Kidney (tissue), 14 donors: ENCODE data around the gene GTF3C4. TPM values are rescaled to one million over a fixed set of nuclear protein-coding genes. Genes with fewer than 3 reads are reported as not detected.

Source experiments
- DNase-seq, 5 donors: peaks; one replicate each; pipeline ENCODE4 v3.0.0-alpha.2; 2013 to 2020
- FAIRE-seq: peaks from 2 replicates; lab custom pipeline; 2012; peaks lifted over from hg19 to GRCh38; lab: Jason Lieb, UNC
- H3K27ac ChIP-seq, 2 donors: one replicate each; pipeline ENCODE4 v1.7.0; 2013; ENCODE audit warnings: low read depth in 2 of 2, low read length in 2 of 2, inconsistent platforms in 1 of 2
- H3K27me3 ChIP-seq: one replicate; pipeline ENCODE4 v1.7.1; 2013; ENCODE audit warnings: low read length, inconsistent platforms; ENCODE audit not compliant: control insufficient read depth, insufficient read depth
- H3K36me3 ChIP-seq, 3 donors: one replicate each; pipeline versions ENCODE4 v1.7.0 to v1.7.1; 2013; ENCODE audit warnings: low read length in 3 of 3, control low read depth in 1 of 3, inconsistent platforms in 1 of 3; ENCODE audit not compliant: insufficient read depth in 3 of 3, control insufficient read depth in 2 of 3
- H3K4me1 ChIP-seq, 3 donors: one replicate each; pipeline versions ENCODE4 v1.7.0 to v1.7.1; 2013; ENCODE audit warnings: low read length in 3 of 3, inconsistent platforms in 1 of 3, low read depth in 1 of 3; ENCODE audit not compliant: control insufficient read depth in 2 of 3, insufficient read depth in 2 of 3
- H3K4me3 ChIP-seq, 3 donors: one replicate each; pipeline versions ENCODE4 v1.7.0 to v1.8.1; 2013; ENCODE audit warnings: low read length in 3 of 3, control low read depth in 1 of 3, inconsistent platforms in 1 of 3
- H3K9ac ChIP-seq, 3 donors: one replicate each; pipeline versions ENCODE4 v1.7.0 to v1.7.1; 2013; ENCODE audit warnings: low read length in 3 of 3, control low read depth in 1 of 3, inconsistent platforms in 1 of 3
- H3K9me3 ChIP-seq, 3 donors: one replicate each; pipeline versions ENCODE4 v1.7.0 to v1.7.1; 2013; ENCODE audit warnings: low read length in 3 of 3, control low read depth in 1 of 3, inconsistent platforms in 1 of 3; ENCODE audit not compliant: control insufficient read depth in 2 of 3, insufficient read depth in 1 of 3
- CTCF ChIP-seq: IDR thresholded peaks from 3 replicates; pipeline ENCODE4 v1.5.1; 2012; ENCODE audit warnings: mild to moderate bottlenecking, moderate library complexity, borderline replicate concordance; ENCODE audit not compliant: insufficient read depth; ENCODE audit errors: extremely low read depth
- intact Hi-C: fragments of 100-400 bp; cut with DNase I; formaldehyde crosslinking; loops from one replicate; pipeline ENCODE4 v1.11.1; 2022
- polyA plus RNA-seq: library from polyadenylated mRNA; stranded (reverse); fragments of 350-450 nt; fragmentation: Illumina TruSeq; extraction: RNeasy Lipid Tissue Mini Kit (QIAGEN cat#74804); gene quantifications from one replicate; pipeline ENCODE4 v1.2.3, GENCODE V29; 2014; ENCODE audit warnings: low read depth, low replicate concordance; ENCODE audit not compliant: insufficient read depth
- total RNA-seq: library from RNA; stranded (reverse); fragmentation: NEBNext Ultra II Directional; extraction: Animal tissue kit (Norgen Biotek cat#: 25700); gene quantifications from one replicate; pipeline ENCODE4 v1.2.1, GENCODE V29; 2021
- donor health status: control.
- donor health status: control.
- donor health status: control.
- donor health status: control.
- donor health status: control.
- donor health status: DM: yes; HTN: yes; CAD: no.
- donor health status: Normal renal cell carcinoma (clear cell type).

The GTF3C4 gene
- total and polyA plus RNA-seq, 2 donors from 2014 or later, result 3.7 to 21.0 TPM

GRCh38 chr9:132651259-132651658 is 19.0 kb upstream of the GTF3C4 start:
- TF ChIP-seq CTCF, result no peak
- FAIRE-seq, result no peak
- Histone ChIP-seq H3K36me3 (peaks cover 10 to 52% (median 23%) of the 10 kb centered on the region in 3 donors), H3K4me3 (no peak overlapping the region), H3K27me3 (no peaks in the 10 kb centered on the region), H3K9me3 (no peaks in the 10 kb centered on the region), H3K9ac (no peak overlapping the region), H3K27ac (no peak overlapping the region), H3K4me1 (no peaks in the 10 kb centered on the region)
- intact Hi-C loops, result no loop called here
- peak in 2 of 5 donors; percentile 19 to 29 for DNase-seq

GRCh38 chr9:132656299-132656698 is 14.0 kb upstream of the GTF3C4 start:
- FAIRE-seq, result no peak
- H3K4me3 ChIP-seq, result no peak overlapping the region
- no peaks in the 10 kb centered on the region for H3K4me1 ChIP-seq
- H3K36me3 ChIP-seq, result peaks cover 3 to 35% (median 22%) of the 10 kb centered on the region in 3 donors
- intact Hi-C loops, result no loop called here
- no peak overlapping the region for H3K27ac ChIP-seq
- no peak for DNase-seq
- H3K9me3 ChIP-seq, result no peaks in the 10 kb centered on the region
- H3K9ac ChIP-seq, result no peak overlapping the region
- no peak for TF ChIP-seq CTCF
- no peaks in the 10 kb centered on the region for H3K27me3 ChIP-seq

GRCh38 chr9:132662152-132662945 is 7.9 kb upstream of the GTF3C4 start:
- no peak overlapping the region for H3K27ac ChIP-seq
- DNase-seq, result peak in 3 of 5 donors; percentile 19 to 67 (median 56)
- H3K4me3 ChIP-seq, result no peak overlapping the region
- no peaks in the 10 kb centered on the region for H3K27me3 ChIP-seq
- FAIRE-seq, result no peak
- no peak overlapping the region for H3K9ac ChIP-seq
- no peaks in the 10 kb centered on the region for H3K4me1 ChIP-seq
- intact Hi-C loops, result no loop called here
- TF ChIP-seq CTCF, result no peak
- peaks cover 3 to 20% (median 17%) of the 10 kb centered on the region in 3 donors for H3K36me3 ChIP-seq
- H3K9me3 ChIP-seq, result no peaks in the 10 kb centered on the region
